GM21529 (cell line): Measurements from ENCODE around the gene GIGYF1.
A peak's percentile ranks its signal among the peaks of the same experiment; 100 is the strongest.
"Not testable (repeated sequence)": the region's sequence is repeated elsewhere in the genome, so short reads cannot be mapped to it uniquely, and the experiment has no call there.

Source experiments
- ATAC-seq: cut with Tn5 transposase; IDR thresholded peaks from one replicate; pipeline ENCODE4 v1.9.1; 2021; ENCODE audit not compliant: unreplicated experiment

The GIGYF1 gene

DNA sequence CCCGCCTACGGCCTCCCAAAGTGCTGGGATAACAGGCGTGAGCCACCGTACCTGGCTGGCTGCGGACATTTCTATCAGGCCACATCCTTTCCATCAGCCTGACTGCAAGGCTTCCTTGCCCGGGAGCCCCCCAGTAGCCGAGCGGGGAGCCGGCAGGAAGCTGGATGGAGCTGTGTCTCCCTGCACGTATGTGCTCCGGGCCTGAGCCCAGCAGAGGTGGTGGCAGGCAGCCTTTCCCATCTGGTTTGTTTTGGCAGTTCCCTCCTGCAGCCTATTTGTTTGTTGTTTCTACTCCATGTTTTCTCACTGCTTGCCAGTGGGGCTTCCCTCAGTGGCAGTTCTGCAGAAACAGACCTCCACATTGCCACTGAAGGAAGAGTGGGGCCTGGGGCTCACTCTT, 17.3 kb upstream of the GIGYF1 start:
- no peak for ATAC-seq

- ATAC-seq: no peak
Observed at GRCh38 chr7:100710452-100710851, 16.4 kb upstream of the GIGYF1 start.

- no peak for ATAC-seq
Observed at GRCh38 chr7:100708395-100708794, 14.3 kb upstream of the GIGYF1 start.

DNA sequence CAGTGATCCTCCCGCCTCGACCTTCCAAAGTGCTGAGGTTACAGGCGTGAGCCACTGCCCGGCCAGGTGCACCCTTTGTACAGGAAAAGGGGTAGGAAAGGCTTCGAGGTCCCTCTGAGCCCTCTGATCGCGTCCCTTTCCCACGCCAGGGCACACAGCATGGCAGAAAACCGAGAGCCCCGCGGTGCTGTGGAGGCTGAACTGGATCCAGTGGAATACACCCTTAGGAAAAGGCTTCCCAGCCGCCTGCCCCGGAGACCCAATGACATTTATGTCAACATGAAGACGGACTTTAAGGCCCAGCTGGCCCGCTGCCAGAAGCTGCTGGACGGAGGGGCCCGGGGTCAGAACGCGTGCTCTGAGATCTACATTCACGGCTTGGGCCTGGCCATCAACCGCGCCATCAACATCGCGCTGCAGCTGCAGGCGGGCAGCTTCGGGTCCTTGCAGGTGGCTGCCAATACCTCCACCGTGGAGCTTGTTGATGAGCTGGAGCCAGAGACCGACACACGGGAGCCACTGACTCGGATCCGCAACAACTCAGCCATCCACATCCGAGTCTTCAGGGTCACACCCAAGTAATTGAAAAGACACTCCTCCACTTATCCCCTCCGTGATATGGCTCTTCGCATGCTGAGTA, 12.7 kb upstream of the GIGYF1 start:
- no peak for ATAC-seq

DNA sequence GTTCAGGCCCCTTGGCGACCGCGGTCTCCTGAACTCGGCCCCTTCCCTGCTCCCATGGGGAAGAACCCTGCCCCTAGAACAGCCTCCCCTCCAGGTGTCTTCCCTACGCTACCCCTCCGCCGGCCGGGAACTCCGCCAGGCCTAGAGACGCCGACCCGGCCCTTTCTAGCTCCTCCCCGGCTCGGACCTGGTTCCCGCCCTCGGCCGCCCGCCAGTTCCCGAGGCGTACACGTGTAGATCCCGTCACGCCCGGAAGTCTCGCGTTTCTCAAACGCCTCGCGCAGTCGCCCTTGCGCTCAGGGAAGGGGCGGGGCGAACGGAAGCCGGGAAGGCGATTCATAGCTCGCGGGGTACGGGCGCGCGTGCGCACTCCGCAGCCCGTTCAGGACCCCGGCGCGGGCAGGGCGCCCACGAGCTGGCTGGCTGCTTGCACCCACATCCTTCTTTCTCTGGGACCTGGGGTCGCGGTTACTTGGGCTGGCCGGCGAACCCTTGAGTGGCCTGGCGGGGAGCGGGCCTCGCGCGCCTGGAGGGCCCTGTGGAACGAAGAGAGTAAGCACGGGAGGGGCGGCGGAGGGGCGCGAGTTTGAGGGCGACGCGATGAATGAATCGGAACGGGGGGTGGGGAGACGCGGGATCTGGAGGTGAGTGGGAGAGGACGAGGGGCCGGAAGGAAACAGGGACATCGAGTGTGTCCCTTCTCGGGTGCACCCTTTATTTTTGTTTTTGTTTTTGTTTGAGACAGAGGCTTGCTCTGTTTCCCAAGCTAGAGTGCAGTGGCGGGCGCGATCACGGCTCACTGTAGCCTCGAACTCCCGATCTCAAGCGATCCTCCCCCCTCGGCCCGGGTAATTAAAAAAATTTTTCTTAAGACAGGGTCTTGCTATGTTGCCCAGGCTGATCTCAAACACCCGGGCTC, 12.0 kb upstream of the GIGYF1 start, which contains the start of gene POP7:
Gene POP7, plus strand, starts transcription at position 369 of the 919 bp plus-strand sequence. CDS start 710 bp downstream, outside the sequence.
- peak; percentile 86 for ATAC-seq

DNA sequence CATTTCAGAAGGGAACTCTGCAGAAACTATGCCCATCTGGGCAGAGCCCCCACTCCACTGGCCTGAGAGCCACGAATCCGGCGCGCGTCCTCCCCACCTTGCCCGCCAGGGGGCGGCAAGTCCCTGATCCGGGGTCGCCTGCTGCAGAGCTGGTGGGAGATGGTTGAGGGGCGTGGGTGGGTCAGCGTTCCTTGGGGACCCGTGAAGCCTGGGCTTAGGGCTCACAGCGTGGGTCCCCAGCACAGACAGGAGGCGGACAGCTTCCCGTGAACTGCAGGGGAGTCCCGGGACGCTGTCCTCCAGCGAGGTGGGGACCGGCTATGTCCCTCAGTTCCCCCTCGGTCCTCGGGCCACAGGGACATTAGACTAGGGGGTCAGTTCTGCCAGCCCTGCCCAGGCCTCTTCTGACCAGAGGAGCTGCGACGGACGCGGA, 11.3 kb upstream of the GIGYF1 start:
- peak; percentile 68 for ATAC-seq

DNA sequence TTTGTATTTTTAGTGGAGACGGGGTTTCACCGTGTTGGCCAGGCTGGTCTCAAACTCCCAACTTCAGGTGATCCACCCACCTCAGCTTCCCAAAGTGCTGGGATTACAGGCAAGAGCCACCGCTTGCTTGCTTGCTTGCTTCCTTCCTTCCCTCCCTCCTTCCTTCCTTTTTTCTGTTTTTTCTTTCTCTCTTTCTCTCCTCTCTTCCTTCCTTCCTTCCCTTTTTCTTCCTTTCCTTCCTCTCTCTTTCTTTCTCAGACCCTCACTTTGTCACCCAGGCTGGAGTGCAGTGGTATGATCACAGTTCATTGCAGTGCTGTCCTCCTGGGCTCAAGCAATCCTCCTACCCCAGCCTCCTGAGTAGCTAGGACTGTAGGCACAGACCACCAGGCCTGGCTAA, 7.0 kb upstream of the GIGYF1 start:
- not testable (repeated sequence) for ATAC-seq

DNA sequence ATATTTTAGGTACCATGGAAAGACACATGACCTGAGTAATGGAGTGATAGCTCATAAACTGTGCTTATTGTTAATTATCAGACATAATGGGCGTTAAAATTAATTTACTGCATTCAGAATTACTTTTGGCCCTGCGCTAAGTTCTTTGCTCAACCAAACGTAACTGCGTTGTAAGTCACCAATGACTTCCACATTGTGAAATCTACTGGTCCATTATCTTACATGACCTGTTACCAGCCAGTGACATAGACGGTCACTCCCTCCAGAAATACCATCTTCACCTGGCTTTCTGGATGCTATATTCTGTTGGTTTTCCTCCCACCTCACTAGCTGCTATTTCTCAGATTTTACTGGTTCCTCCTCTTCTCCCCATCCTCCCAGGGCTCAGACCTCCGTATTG, 5.0 kb upstream of the GIGYF1 start:
- ATAC-seq: no peak

DNA sequence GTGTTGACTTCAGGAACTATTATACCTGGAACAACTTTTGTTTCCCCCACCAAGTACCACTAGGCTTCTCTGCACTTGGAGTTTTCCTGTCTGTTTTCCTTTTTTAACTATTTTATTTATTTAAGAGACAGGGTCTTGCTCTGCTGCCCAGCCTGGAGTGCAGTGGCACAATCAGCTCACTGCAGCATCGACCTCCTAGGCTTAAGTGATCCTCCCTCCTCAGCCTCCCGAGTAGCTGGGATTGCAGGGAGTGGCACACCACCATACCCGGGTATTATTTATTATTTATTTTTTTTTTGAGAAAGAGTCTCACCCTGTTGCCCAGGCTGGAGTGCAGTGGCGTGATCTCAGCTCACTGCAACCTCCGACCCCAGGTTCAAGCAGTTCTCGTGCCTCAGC, 2.1 kb upstream of the GIGYF1 start:
- no peak for ATAC-seq

DNA sequence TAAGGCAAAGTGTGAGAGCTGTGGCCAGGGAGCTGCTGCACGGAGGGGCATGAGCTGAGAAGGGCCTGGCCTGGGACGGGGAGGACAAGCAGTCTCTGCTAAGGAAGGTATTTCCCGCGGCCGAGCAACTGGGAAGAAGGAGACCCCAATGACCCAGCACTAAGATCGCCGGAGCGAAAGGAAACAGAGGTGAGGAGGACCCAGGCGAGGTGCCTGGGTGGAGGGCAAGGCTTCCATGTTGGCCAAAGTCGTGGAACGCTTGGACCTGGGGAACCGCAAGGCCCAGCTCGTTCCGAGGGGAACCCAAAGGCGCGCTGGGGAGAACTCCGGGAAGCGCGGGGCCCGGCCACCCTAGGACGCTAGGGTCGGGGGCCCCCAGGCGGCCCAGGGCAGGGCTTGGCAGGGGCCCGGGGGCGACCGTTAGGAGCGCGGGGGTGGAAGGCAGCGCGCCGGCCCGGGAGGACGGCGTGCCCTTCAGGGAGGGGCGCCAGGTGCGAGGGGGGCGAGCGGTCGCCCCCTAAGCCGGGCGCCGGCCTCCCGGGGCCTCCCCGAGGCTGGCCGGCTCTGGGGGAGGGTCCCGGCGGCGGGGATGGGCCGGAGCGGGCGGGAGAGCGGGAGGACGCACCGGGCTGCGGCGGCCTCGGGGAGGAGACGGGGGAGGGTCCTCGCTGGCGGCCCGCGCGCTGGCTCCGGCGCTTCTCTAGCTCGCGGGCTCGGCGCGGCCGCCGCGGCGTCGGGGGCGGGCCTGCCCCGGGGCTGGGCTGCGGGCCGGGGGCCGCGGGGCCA, 545 bp downstream of the GIGYF1 start:
- peak; percentile 25 for ATAC-seq

DNA sequence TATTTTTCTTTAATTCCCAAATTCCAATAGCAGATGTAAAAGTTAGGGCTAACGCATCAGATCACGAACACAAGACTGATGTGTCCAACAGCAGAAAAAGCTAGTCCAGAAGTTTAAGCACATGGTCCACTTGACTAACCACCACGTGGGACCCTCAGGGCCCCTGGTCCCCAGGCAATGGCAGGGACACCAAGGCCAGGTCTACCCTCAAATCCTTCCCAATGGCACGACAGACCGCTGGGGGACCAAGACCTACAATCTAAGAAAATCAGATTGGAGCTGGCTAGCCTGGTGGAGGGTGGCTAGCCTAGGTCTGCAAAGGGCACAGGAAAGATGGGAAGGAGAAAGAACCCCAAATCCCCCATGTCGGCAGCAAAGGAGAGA, 1.5 kb downstream of the GIGYF1 start:
- ATAC-seq: no peak

- peak; percentile 46 for ATAC-seq
Observed at GRCh38 chr7:100691676-100692577, 2.1 kb downstream of the GIGYF1 start.

- no peak for ATAC-seq
Observed at GRCh38 chr7:100689230-100690135, 4.6 kb downstream of the GIGYF1 start.

- ATAC-seq: no peak
Observed at GRCh38 chr7:100688326-100688860, 5.7 kb downstream of the GIGYF1 start.

DNA sequence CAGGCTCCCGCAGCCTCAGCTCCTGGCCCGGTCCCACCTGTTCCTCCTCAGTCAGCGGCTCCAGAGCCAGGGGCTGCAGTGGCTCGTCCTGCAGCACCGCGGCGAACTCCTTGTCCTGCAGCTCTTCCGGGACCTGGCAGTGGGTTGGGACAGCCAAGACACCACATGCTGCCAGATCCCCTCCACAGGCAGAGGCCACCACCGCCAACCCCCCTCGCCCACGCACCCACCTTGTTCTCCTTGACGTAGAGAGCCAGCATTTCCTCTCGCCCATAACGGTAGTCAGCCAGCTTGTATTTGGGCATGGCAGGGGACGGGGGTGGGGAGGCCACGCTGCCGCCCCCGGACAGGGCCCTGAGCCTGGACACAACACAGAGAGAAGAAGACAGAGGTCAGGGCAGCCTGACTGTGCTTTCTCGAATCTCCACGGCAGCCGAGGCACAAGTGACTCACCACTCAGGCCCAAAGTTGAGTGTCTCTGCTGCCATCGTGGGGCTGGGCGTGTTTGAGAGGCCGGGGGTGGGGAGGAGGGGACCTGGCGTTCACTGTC, 6.2 kb downstream of the GIGYF1 start:
- no peak for ATAC-seq

- ATAC-seq: no peak
Observed at GRCh38 chr7:100687261-100687660, 6.8 kb downstream of the GIGYF1 start.

DNA sequence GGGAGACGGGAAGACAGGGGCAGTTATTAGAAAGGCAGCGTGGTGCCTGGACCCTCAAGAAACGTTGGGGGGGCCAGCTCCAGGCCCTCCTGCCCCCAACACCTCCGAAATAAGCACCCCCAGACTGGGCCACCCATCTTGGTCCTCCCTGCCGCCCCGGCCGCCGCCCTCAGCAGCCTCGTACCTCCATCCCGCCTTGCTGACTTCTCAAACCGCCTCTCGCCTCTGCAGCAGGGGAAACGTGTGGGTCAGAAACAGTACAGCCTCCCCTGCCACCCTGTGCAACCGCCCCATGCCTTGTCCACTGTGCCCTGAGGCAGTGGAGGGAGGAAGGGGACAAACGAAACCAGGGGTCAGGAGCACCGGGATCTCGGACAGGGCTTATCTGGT, 7.2 kb downstream of the GIGYF1 start:
- ATAC-seq: no peak

- no peak for ATAC-seq
Observed at GRCh38 chr7:100686201-100686821, 7.7 kb downstream of the GIGYF1 start.
